ENCODE results near the gene TBL3.

TBL3 gene

GRCh38 chr16:1963806-1964505 is 7.9 kb upstream of the TBL3 start:
- no peak for DNase-seq (ENCODE audit: low read depth in 2 of 3, low spot score in 1 of 3)

- peak; percentile 98 to 99 (median 98) for DNase-seq (ENCODE audit: low read depth in 2 of 3, low spot score in 1 of 3)
Measured at GRCh38 chr16:1964506-1965395, 7.1 kb upstream of the TBL3 start, which contains the start of gene RPS2. RPS2 (minus strand) TSS chr16:1964826; CDS start chr16:1964625, 201 bp downstream.

- DNase-seq (ENCODE audit: low read depth in 2 of 3, low spot score in 1 of 3), result no peak
Measured at GRCh38 chr16:1965396-1966001, 6.4 kb upstream of the TBL3 start.

GRCh38 chr16:1966460-1966859 is 5.4 kb upstream of the TBL3 start, which contains the start of gene RNF151:
RNF151 (plus strand) TSS chr16:1966856; CDS start chr16:1966882, 26 bp downstream.
- DNase-seq (ENCODE audit: low read depth in 2 of 3, low spot score in 1 of 3), result no peak

- no peak for DNase-seq (ENCODE audit: low read depth in 2 of 3, low spot score in 1 of 3)
Measured at GRCh38 chr16:1968146-1968953, 3.5 kb upstream of the TBL3 start.

GRCh38 chr16:1972490-1972877 is 631 bp downstream of the TBL3 start:
- DNase-seq (ENCODE audit: low read depth in 2 of 3, low spot score in 1 of 3), result no peak

GRCh38 chr16:1973461-1974156 is 1.8 kb downstream of the TBL3 start:
- DNase-seq (ENCODE audit: low read depth in 2 of 3, low spot score in 1 of 3), result no peak

- no peak for DNase-seq (ENCODE audit: low read depth in 2 of 3, low spot score in 1 of 3)
Measured at GRCh38 chr16:1974157-1975070, 2.6 kb downstream of the TBL3 start.

- no peak for DNase-seq (ENCODE audit: low read depth in 2 of 3, low spot score in 1 of 3)
Measured at GRCh38 chr16:1975432-1976215, 3.8 kb downstream of the TBL3 start.

GRCh38 chr16:1976216-1976520 is 4.3 kb downstream of the TBL3 start:
- DNase-seq (ENCODE audit: low read depth in 2 of 3, low spot score in 1 of 3), result no peak

- no peak for DNase-seq (ENCODE audit: low read depth in 2 of 3, low spot score in 1 of 3)
Measured at GRCh38 chr16:1976951-1977874, 5.4 kb downstream of the TBL3 start.

- no peak for DNase-seq (ENCODE audit: low read depth in 2 of 3, low spot score in 1 of 3)
Measured at GRCh38 chr16:1977875-1978268, 6.0 kb downstream of the TBL3 start.

- no peak for DNase-seq (ENCODE audit: low read depth in 2 of 3, low spot score in 1 of 3)
Measured at GRCh38 chr16:1978476-1979120, 6.7 kb downstream of the TBL3 start.

GRCh38 chr16:1979271-1980029 is 7.6 kb downstream of the TBL3 start:
- no peak for DNase-seq (ENCODE audit: low read depth in 2 of 3, low spot score in 1 of 3)

- no peak for DNase-seq (ENCODE audit: low read depth in 2 of 3, low spot score in 1 of 3)
Measured at GRCh38 chr16:1980030-1980769, 8.3 kb downstream of the TBL3 start.

- no peak for DNase-seq (ENCODE audit: low read depth in 2 of 3, low spot score in 1 of 3)
Measured at GRCh38 chr16:1980770-1981087, 8.9 kb downstream of the TBL3 start.
